ENCODE results near the gene C2orf81. TPM values are rescaled to one million over a fixed set of nuclear protein-coding genes. Genes with fewer than 3 reads are reported as not detected.
A peak's percentile ranks its signal among the peaks of the same experiment; 100 is the strongest.

The C2orf81 gene
- total RNA-seq, 1 donor from 2014 or later: 10.3 TPM

GRCh38 chr2:74406035-74406434 lies 15.4 kb downstream of the C2orf81 start:
- Histone ChIP-seq H3K4me3 (no peak overlapping the region), H3K4me1 (no peaks in the 10 kb centered on the region), H3K9me3 (no peaks in the 10 kb centered on the region), H3K36me3 (no peaks in the 10 kb centered on the region), H3K27me3 (no peaks in the 10 kb centered on the region), H3K27ac (no peak overlapping the region)
- TF ChIP-seq CTCF (IDR thresholded peaks at IDR 0.05): no peak
- no peak for DNase-seq (ENCODE audit: low spot score in 2 of 2)
- intact Hi-C loops (cut with DNase I): no loop called here

- Histone ChIP-seq H3K27me3 (no peaks in the 10 kb centered on the region), H3K4me1 (no peaks in the 10 kb centered on the region)
- intact Hi-C loops (cut with DNase I): no loop called here
These were observed 19.5 kb downstream of the C2orf81 start for GRCh38 chr2:74401891-74402290.

GRCh38 chr2:74399785-74400184 lies 21.6 kb downstream of the C2orf81 start:
- no peaks in the 10 kb centered on the region for H3K36me3 ChIP-seq
- no peaks in the 10 kb centered on the region for H3K9me3 ChIP-seq
- H3K4me3 ChIP-seq: no peak overlapping the region
- no peak overlapping the region for H3K27ac ChIP-seq
- no peak for DNase-seq (ENCODE audit: low spot score in 2 of 2)
- intact Hi-C loops (cut with DNase I): no loop called here
- H3K4me1 ChIP-seq: no peaks in the 10 kb centered on the region
- no peaks in the 10 kb centered on the region for H3K27me3 ChIP-seq
- TF ChIP-seq CTCF (IDR thresholded peaks at IDR 0.05): peak in 2 of 3 experiments; percentile 14 to 25

More at GRCh38 chr2:74401891-74402290, 19.5 kb downstream of the C2orf81 start:
- DNase-seq (ENCODE audit: low spot score in 2 of 2): no peak
- no peaks in the 10 kb centered on the region for H3K9me3 ChIP-seq
- no peak for TF ChIP-seq CTCF (IDR thresholded peaks at IDR 0.05)
- no peak overlapping the region for H3K4me3 ChIP-seq
- no peak overlapping the region for H3K27ac ChIP-seq
- H3K36me3 ChIP-seq: no peaks in the 10 kb centered on the region

GRCh38 chr2:74396149-74396548 lies 25.3 kb downstream of the C2orf81 start:
- Histone ChIP-seq H3K27ac (no peak overlapping the region), H3K4me1 (peaks cover 2 to 5% of the 10 kb centered on the region in 2 donors), H3K27me3 (no peaks in the 10 kb centered on the region), H3K4me3 (no peak overlapping the region), H3K36me3 (no peaks in the 10 kb centered on the region), H3K9me3 (no peaks in the 10 kb centered on the region)
- intact Hi-C loops (cut with DNase I): no loop called here
- DNase-seq (ENCODE audit: low spot score in 2 of 2): no peak
- TF ChIP-seq CTCF (IDR thresholded peaks at IDR 0.05): no peak

GRCh38 chr2:74393525-74393924 lies 27.9 kb downstream of the C2orf81 start:
- no peak overlapping the region for H3K4me3 ChIP-seq
- TF ChIP-seq CTCF (IDR thresholded peaks at IDR 0.05): no peak
- H3K9me3 ChIP-seq: no peaks in the 10 kb centered on the region
- intact Hi-C loops (cut with DNase I): no loop called here
- H3K27ac ChIP-seq: no peak overlapping the region
- peaks cover 9 to 13% of the 10 kb centered on the region in 2 donors for H3K4me1 ChIP-seq
- DNase-seq (ENCODE audit: low spot score in 2 of 2): no peak
- no peaks in the 10 kb centered on the region for H3K27me3 ChIP-seq
- H3K36me3 ChIP-seq: no peaks in the 10 kb centered on the region

GRCh38 chr2:74392449-74392743 lies 29.0 kb downstream of the C2orf81 start:
- Histone ChIP-seq H3K4me3 (peak overlapping the region in 1 of 2 donors; percentile 94), H3K36me3 (no peaks in the 10 kb centered on the region), H3K9me3 (no peaks in the 10 kb centered on the region), H3K27me3 (no peaks in the 10 kb centered on the region), H3K4me1 (peaks cover 13 to 18% of the 10 kb centered on the region in 2 donors), H3K27ac (peak overlapping the region in 1 of 2 donors; percentile 89)
- no peak for DNase-seq (ENCODE audit: low spot score in 2 of 2)
- no peak for TF ChIP-seq CTCF (IDR thresholded peaks at IDR 0.05)
- intact Hi-C loops (cut with DNase I): loop anchor here (1.0 kb wide), 1 partner anchor 390 kb away; no protein-coding TSS in a partner anchor

Data from ascending aorta (tissue), 2 donors.